NCI-H345 treated with DMSO at 0.1 percent for 48 hours (cell line): ENCODE results near the gene PNMA8A.
A peak's percentile ranks its signal among the peaks of the same experiment; 100 is the strongest.
"Not testable (repeated sequence)": the region's sequence is repeated elsewhere in the genome, so short reads cannot be mapped to it uniquely, and the experiment has no call there.

Experiments
- DNase-seq: peaks from one replicate; lab custom pipeline; 2025; ENCODE audit not compliant: unreplicated experiment; lab: John Stamatoyannopoulos, UW

Gene PNMA8A

DNA sequence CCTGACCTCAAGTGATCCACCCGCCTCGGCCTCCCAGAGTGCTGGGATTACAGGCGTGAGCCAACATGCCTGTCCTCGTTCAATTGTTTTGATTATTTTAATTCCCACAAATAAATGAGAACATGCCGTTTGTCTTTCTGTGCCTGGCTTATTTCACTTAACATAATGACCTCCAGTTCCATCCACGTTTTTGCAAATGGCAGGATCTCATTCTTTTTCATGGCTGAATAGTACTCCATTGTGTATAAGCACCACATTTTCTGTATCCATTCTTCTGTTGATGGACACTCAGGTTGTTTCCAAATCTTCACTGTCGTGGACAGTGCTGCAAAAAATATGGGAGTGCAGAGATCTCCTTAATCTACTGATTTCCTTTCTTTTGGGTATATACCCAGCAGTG lies 37.9 kb downstream of the PNMA8A start:
- not testable (repeated sequence) for DNase-seq

DNA sequence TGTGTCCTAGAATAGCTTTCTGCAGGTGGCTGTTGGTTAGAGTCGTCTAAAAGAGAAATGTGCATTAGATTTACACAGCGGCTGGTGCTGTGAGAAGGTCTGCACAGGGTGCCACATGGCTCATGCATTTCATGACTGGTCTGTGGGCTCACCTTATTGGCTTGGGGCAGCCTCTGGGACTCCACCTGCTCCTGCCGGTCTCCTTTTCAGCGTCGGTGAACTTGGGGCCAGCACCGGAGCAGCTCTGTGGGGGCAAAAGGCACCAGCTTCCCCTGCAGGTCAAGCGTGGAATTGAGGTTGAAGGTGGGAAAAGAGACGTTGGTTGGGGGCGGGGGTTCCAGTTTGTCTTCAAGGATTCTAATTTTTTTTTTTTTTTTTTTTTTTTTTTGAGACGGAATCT lies 39.5 kb downstream of the PNMA8A start:
- DNase-seq, result no peak

DNA sequence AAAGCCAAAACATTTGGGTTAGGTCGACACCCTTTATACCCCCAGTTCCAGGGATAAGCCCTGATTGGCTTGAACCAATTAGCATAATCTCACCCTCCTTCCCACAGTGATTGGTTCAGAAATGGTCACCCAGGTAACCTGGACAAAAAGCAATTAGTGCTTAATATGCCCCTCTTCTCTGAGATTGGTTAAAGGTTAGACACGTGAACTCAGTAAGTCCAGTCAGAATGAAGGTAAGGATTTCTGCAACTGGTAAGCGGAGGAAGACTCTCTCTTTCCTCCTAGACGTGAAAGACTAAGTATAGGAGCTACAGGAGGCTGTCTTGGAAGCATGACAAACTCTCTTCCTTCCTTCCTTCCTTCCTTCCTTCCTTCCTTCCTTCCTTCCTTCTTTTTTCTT lies 41.4 kb downstream of the PNMA8A start:
- no peak for DNase-seq

DNA sequence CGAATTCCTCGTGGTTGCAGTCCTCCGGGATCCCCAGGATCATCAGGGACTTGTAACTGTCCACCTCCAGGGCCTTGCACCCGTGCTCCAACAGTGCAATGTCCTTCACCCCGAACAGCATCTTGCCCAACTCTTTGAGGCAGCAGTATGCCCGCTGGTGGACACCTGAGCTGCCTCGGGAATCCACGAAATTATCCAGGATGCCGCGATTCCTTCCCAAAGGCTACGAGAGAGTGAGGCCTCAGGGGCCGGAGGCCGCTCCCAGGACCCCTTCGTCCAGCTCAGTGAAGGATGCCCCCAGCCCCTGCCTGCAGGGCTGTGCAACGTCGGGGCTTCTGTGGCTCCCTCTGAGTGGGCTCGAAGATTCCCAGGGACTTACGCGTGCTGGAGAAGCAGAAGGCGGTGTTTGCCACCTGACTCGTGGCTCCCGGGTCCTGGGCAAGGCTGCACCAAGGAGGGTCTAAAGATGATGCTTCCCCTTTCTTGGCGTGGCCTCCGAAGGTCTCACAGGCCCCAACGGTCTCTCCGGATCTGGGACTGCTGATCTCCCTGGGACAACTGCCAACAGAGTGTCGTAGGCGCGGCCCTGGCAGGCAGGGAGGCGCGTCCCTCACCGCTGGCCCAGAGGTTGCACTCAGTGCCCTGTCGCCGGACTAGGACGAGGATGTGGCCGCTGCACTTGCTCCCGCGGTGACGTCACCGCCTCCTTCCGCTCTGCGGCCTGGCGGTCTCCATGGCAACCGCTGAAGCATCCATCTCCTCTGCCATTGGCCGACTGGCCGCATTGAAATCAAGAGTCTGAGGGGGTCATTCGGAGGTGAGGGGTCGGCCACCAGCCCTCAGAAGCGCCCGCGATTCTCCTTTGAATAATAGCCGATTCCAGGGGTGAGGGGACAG lies 42.9 kb downstream of the PNMA8A start, which contains the start of gene PNMA8C:
Gene PNMA8C, minus strand, starts transcription at position 698 of the 897 bp plus-strand sequence. Its CDS starts 577 bp downstream, at position 121.
- DNase-seq, result no peak

DNA sequence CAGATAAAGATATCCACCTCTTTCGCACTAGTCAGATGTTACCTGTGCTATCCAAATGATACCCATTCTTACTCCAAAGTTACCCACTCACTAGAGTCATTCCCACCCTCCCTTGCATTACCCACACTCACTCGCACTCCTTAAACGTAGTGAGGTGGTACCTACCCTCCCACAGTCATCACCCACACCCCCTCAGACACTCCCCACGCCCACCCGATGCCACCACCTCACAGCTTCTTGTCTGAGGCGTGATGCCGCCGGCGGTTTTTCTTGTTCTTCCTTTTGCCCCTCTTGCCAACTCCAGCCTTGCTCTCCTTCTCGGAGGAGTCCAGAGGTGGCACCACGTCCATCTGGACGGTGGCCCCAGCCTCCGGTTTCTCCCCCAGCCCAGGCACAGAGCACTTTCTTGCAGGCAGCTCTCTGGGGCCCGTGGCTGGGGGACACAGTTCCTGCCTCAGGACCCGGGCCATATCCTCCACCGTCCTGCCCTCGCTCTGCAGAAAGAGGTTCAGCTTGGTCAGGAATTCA lies 43.8 kb downstream of the PNMA8A start:
- DNase-seq, result no peak

DNA sequence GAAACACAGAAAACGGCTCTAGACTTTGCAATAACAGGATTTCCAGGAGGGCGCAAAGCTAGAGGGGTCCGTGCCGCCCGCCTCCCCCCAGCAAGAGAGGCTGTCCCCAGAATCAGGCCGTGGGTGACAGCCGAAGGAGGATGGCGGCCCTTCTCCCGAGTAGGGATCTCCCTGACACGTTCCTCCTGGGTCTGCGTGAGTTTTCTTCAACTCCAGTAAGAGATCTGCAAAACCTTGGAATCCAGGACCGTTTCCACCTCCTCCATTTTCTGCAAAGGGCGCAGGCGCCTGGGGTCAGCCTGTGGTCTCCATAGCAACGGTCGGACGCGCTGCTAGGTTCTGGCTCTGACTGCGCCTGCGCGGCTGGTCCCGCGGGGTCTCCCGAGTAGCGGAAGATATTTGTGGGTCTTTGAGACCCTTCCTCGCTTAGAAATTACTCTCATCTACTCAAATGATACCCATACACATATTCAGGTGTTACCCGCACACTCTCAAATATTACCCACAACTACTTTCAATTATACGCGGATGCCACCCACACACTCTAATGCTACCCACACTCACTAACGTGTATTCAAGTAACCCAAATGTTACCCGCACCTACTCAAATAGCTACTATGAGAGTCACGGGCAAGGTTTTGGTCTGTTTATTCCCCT lies 44.7 kb downstream of the PNMA8A start:
- peak; percentile 2 for DNase-seq

DNA sequence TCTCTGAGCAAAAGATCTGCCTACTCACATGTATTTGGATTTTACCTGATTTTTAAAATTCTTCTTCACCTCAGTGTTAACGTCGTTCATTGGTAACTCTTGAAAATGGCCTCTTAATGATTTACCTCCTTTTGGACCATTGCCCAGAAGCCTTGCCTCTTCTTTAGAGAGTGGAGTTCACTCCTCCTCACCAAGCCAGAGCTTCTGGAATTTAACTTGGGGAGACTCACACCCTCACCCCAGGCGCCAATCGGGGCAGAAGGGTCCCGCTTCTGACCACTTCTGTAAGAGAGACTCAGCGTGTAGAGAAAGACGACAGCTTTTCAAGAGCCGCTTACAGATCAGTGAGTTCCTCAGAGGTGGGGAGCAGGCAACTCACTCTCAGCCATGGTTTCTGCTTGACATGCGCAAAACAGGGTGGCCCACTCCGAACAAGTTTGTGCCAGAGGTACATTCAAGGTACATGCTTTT lies 45.3 kb downstream of the PNMA8A start:
- DNase-seq, result no peak

DNA sequence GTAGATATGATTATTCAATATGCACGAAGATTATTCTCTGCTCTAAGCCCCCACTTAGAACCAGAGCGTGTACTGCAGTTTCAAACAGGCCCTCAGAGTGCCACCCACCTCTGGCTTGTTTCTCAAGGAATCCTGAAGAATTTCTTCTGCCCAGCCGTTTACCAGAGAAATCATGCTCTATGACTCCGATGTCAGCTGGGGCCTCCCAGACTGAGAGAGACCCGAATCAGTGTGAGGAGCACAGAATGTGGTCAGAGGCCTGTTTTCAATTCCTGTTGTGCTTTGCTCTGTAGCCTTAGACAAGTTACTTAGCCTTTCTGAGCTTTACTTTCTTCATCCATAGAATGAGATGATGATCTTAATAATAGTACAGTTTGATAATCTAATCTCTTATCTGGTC lies 48.2 kb downstream of the PNMA8A start:
- DNase-seq, result no peak

DNA sequence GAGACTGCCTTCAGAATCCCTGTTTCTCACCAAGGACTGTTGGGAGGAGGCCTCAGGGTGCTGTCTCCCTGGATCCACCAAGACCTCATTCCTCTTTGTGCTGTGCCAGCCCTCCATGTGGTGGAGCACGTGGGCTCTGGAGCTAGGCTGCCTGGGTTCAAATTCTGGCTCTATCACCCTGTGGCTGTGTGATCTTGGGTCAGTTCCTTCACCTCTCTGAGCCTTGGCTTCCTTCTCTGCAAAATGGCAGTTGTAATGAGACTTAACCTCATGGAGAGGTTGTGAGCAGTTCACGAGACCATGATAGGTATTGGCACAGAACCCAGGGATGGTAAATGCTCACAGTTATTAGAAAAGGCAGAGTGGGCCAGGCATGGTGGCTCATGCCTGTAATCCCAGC lies 49.0 kb downstream of the PNMA8A start:
- DNase-seq, result no peak

DNA sequence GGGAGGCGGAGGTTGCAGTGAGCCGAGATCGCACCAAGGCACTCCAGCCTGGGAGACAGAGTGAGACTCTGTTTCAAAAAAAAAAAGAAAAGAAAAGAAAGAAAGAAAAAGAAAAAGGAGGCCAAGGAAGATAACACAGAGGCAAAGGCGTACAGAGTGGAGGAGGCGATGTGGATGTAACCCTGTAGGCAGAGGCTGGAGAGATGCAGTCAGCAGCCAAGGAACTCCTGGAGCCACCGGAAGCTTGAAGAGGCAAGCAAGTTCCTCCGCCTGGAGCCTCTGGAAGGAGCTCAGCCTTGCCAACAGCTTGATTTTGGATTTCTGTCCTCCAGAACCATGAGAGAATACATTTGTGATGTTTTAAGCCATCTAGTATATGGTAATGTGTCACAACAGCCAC lies 51.3 kb downstream of the PNMA8A start:
- no peak for DNase-seq
